K562 (cell line): Measurements from ENCODE around the gene CPTP. TPM values are rescaled to one million over a fixed set of nuclear protein-coding genes. Genes with fewer than 3 reads are reported as not detected.

ENCODE experiments used
- EHMT2 ChIP-seq: fragments of 450-650 bp; IDR thresholded peaks from 2 replicates; pipeline ENCODE4 v1.6.1; 2018; ENCODE audit warnings: antibody characterized with exemption
- GTF2E2 ChIP-seq: fragments of 200-800 bp; sonication (Bioruptor generic); IDR thresholded peaks from 2 replicates; pipeline ENCODE4 v1.6.1; 2016; ENCODE audit warnings: missing genetic modification characterization, missing compliant biosample characterization
- HMGN3 ChIP-seq: IDR thresholded peaks from 2 replicates; pipeline ENCODE4 v1.6.1; 2011; ENCODE audit warnings: borderline replicate concordance, low read depth, mild to moderate bottlenecking, mixed read lengths, low read length; ENCODE audit not compliant: insufficient read length; ENCODE audit errors: extremely low read depth
- NFRKB ChIP-seq: fragments of 450-650 bp; IDR thresholded peaks from 2 replicates; pipeline ENCODE4 v1.6.1; 2016; ENCODE audit warnings: low read depth
- TEAD2 ChIP-seq: fragments of 450-650 bp; IDR thresholded peaks from 2 replicates; pipeline ENCODE4 v1.6.1; 2016; ENCODE audit warnings: missing genetic modification characterization, control low read depth, missing compliant biosample characterization
- ZNF785 ChIP-seq: fragments of 250-450 bp; sonication (Bioruptor Pico); IDR thresholded peaks from 2 replicates; pipeline ENCODE4 v1.4.0; 2020; ENCODE audit warnings: mild to moderate bottlenecking
- polyA plus RNA-seq, 8 experiments: library from polyadenylated mRNA; depleted of rRNA in 4 of 8; stranded (reverse) in 5 of 8; unstranded in 3 of 8; fragments of >200 nt; fragmentation: Nextera tagmentation in 2 of 8; fragmentation: Illumina TruSeq in 1 of 8; extraction: Ambion mirVana in 2 of 8; extraction: Trizol in 1 of 8; gene quantifications; 2 replicates each; pipeline versions ENCODE4 v1.2.1 to v1.2.3, GENCODE V29; 2011 to 2014; ENCODE audit warnings: inconsistent platforms in 1 of 8, missing spikeins in 1 of 8
- total RNA-seq, 7 experiments: library from RNA; depleted of rRNA in 6 of 7; stranded (reverse); fragments of >200 nt in 6 of 7; fragmentation: Illumina TruSeq in 2 of 7; extraction: Trizol in 2 of 7; gene quantifications; 2 replicates each; pipeline versions ENCODE4 v1.2.1 to v1.2.3, GENCODE V29; 2011 to 2021; ENCODE audit warnings: low replicate concordance in 1 of 7
- TF ChIP-seq, protein P1 (sequence below), 2 experiments: IDR thresholded peaks in 1 of 2; conservative IDR thresholded peaks in 1 of 2; 2 replicates each; pipeline ENCODE4 v1.6.1; 2016; ENCODE audit warnings: low read depth in 2 of 2, mild to moderate bottlenecking in 1 of 2, missing compliant biosample characterization in 1 of 2, missing genetic modification characterization in 1 of 2, moderate library complexity in 1 of 2
- TF ChIP-seq, protein P2 (sequence below): sonication (generic); formaldehyde crosslinking; IDR thresholded peaks from 2 replicates; pipeline ENCODE4 v1.8.0; 2023; ENCODE audit warnings: mild to moderate bottlenecking, missing genetic modification reagents
- TF ChIP-seq, protein P3 (sequence below): fragments of 250-450 bp; sonication (Bioruptor Pico); IDR thresholded peaks from 2 replicates; pipeline ENCODE4 v1.5.0; 2021; ENCODE audit warnings: mild to moderate bottlenecking, moderate library complexity
- TF ChIP-seq, protein P4 (sequence below): fragments of 250-450 bp; sonication (Bioruptor Pico); IDR thresholded peaks from 2 replicates; pipeline ENCODE4 v1.6.1; 2021; ENCODE audit warnings: mild to moderate bottlenecking
- TF ChIP-seq, protein P5 (sequence below): sonication (generic); formaldehyde crosslinking; IDR thresholded peaks from 2 replicates; pipeline ENCODE4 v1.8.0; 2022; ENCODE audit warnings: missing genetic modification reagents, mild to moderate bottlenecking, borderline replicate concordance

CPTP gene
- total and polyA plus RNA-seq, 9 of the 15 experiments (the other 6 are each of a cell fraction or from before 2014, with no cell fraction given) = 0.11 to 25.8 (median 3.5) TPM

DNA sequence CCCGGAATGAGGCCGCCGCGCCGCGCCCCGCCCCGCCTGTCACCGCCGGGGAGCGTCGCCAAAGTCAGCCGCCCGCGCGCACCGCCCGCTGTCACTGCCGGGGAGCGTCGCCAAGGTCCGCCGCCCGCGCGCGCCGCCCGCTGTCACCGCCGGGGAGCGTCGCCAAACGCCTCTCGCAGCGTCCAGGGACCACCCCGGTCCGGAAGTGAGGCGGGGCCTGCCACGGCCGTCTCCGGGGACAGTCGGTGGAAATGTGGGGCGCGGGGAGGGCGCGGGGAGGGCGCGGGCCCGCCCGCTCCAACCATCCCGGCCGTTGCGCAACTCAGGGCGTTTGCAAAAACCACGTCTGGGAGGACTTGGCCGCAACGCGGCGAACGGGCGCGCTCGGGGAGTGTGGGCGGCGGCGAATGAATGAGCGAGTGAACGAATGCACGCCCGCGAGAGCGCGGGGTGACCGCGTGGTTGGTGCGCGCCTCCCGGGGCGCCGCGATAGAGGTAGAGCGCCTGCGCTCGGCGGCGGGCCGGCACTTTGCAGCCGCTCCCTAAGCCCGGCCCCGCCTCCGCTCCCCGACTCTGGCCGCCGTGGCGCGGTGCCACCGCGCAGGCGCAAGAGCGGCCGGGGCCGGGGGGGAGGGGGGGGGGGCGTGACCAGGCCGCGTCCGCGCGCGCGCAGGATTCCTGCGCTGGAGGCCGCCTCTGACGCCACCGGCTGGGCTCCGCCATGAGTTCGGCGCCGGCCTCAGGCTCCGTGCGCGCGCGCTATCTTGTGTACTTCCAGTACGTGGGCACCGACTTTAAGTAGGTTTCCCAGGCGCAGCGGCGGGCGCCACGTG lies 16.5 kb upstream of the CPTP start, which contains the start of the genes ACAP3 and PUSL1 (continued):
- TF ChIP-seq EHMT2 (no peak; the same call in 1 of the 2 replicates), GTF2E2 (tag) (no peak; the same call in 1 of the 2 replicates), ZNF785 (no peak), NFRKB (no peak), TEAD2 (tag) (no peak), HMGN3 (peak; percentile 37)
- TF ChIP-seq, protein P1, sequence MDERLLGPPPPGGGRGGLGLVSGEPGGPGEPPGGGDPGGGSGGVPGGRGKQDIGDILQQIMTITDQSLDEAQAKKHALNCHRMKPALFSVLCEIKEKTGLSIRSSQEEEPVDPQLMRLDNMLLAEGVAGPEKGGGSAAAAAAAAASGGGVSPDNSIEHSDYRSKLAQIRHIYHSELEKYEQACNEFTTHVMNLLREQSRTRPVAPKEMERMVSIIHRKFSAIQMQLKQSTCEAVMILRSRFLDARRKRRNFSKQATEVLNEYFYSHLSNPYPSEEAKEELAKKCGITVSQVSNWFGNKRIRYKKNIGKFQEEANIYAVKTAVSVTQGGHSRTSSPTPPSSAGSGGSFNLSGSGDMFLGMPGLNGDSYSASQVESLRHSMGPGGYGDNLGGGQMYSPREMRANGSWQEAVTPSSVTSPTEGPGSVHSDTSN (CRISPR knock-in tag; IDR thresholded peaks at IDR 0.05; ENCODE audit: low read depth) = no peak; the same call in 1 of the 2 replicates
- TF ChIP-seq, protein P1 (tag; conservative IDR thresholded peaks at IDR 0.05; ENCODE audit: low read depth) = no peak
- TF ChIP-seq, protein P2, sequence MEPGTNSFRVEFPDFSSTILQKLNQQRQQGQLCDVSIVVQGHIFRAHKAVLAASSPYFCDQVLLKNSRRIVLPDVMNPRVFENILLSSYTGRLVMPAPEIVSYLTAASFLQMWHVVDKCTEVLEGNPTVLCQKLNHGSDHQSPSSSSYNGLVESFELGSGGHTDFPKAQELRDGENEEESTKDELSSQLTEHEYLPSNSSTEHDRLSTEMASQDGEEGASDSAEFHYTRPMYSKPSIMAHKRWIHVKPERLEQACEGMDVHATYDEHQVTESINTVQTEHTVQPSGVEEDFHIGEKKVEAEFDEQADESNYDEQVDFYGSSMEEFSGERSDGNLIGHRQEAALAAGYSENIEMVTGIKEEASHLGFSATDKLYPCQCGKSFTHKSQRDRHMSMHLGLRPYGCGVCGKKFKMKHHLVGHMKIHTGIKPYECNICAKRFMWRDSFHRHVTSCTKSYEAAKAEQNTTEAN (CRISPR knock-in tag) = peak; percentile 28; the same call in 1 of the 2 replicates
- TF ChIP-seq, protein P3, sequence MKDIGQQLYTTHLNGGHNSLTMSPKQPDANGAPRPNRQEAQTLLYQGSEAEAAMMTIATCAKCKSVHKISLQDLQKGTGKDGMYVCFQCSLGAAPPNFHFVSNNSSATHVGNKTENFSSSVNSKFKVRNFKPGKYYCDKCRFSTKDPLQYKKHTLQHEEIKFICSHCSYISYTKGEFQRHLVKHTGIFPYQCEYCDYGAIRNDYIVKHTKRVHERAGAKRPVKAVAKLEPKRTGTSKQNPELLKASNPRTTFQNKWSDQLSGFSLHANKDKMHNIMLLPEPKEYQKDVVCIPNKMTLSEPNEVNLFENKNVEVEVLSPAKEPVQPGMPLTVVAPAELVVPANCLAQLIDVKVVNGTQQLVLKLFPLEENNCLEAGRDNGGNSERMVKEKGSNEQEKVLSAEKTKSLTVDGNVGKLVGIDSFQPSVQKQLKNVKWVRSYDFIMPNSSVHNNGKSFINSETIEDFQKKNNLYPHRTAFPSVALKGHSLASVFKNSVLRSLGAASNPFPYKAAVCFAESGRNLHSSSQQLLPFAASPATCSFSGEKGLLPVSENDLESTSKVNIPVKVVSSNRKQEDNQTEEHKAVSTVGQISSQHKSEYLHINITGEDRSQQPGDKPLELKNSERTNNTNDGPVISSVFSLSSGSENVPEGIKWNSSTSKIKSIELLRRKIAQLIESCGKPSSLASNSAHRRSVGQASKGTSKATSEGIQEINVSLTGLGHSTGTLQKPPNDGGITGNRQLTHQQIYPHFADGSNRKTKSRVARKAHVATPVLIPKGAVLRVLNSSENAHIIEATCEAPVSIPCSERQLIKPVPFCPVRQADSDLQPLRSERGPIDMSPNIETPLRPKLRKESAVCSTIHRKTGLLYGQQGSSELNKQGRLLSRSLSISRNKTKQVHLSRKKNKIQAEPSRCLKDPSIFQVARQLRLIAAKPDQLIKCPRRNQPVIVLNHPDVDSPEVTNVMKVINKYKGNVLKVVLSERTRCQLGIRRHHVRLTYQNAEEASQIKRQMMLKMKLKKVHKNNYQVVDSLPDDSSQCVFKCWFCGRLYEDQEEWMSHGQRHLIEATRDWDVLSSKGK = no peak
- TF ChIP-seq, protein P4, sequence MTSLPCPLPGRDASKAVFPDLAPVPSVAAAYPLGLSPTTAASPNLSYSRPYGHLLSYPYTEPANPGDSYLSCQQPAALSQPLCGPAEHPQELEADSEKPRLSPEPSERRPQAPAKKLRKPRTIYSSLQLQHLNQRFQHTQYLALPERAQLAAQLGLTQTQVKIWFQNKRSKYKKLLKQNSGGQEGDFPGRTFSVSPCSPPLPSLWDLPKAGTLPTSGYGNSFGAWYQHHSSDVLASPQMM = no peak
- TF ChIP-seq, protein P5, sequence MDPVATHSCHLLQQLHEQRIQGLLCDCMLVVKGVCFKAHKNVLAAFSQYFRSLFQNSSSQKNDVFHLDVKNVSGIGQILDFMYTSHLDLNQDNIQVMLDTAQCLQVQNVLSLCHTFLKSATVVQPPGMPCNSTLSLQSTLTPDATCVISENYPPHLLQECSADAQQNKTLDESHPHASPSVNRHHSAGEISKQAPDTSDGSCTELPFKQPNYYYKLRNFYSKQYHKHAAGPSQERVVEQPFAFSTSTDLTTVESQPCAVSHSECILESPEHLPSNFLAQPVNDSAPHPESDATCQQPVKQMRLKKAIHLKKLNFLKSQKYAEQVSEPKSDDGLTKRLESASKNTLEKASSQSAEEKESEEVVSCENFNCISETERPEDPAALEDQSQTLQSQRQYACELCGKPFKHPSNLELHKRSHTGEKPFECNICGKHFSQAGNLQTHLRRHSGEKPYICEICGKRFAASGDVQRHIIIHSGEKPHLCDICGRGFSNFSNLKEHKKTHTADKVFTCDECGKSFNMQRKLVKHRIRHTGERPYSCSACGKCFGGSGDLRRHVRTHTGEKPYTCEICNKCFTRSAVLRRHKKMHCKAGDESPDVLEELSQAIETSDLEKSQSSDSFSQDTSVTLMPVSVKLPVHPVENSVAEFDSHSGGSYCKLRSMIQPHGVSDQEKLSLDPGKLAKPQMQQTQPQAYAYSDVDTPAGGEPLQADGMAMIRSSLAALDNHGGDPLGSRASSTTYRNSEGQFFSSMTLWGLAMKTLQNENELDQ (CRISPR knock-in tag) = no peak; the same call in 1 of the 2 replicates
